GM18526 (cell line): Measurements from ENCODE around the gene NCAPH2.

ENCODE experiments used
- POLR2A ChIP-seq: IDR thresholded peaks from 3 replicates; pipeline ENCODE4 v1.6.1; 2011; ENCODE audit not compliant: insufficient read length; ENCODE audit errors: extremely low read depth

The NCAPH2 gene

GRCh38 chr22:50507991-50508884, at the start of gene NCAPH2:
Gene NCAPH2 (plus strand): TSS chr22:50508224. CDS start chr22:50508338, 114 bp downstream.
- TF ChIP-seq POLR2A: peak; percentile 83

DNA sequence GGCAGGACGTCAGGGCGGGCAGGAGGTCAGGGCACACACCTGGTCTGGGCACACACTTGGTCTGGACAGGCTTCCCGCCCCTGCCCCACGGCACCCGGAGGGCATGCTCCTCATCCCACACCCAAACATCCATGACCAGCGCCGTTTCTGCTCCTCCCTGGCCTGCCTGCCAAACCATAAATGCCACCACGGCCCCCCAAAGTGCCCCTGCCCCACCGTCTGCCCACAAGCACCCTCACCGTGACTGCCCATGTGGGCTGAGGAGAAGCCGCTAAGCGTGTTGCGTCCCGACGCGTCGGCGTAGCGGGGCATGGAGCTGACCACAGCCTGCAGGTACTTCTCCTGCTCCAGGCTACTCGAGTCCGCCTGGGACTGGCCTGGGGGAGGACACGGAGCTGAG, 49.0 kb upstream of the NCAPH2 start:
- no peak for TF ChIP-seq POLR2A

DNA sequence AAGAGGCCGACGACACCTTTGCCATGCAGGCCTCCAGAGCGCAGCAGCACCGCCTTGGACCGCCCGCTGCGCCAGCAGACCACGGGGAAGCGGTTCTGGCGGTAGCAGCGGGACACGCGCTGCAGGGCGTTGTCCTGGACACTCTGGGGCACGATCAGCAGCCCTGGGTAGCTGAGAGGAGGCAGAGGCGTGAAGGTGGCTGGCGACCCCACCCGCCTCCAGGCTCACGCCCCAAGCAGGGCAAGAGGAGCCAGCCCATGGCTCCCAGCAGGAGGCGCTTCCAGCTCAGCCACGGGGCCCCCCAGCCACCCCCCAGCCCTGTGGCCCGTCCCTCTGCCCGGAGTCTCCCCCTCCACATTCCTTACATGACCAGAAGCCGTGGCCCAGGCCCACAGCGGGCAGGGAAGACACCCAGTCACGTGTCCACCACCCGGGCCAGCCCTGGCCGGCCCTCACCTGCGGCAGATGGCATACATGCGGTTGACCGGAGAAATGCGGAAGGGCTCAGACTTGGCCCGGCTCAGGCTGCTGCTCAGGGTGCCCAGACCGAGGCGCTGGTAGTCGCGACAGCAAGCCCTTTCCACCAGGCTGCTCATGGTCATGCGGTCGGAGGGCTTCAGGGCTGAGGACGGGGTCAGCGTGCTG, 48.4 kb upstream of the NCAPH2 start:
- no peak for TF ChIP-seq POLR2A

- no peak for TF ChIP-seq POLR2A
These were observed 47.1 kb upstream of the NCAPH2 start for GRCh38 chr22:50460938-50461337.

DNA sequence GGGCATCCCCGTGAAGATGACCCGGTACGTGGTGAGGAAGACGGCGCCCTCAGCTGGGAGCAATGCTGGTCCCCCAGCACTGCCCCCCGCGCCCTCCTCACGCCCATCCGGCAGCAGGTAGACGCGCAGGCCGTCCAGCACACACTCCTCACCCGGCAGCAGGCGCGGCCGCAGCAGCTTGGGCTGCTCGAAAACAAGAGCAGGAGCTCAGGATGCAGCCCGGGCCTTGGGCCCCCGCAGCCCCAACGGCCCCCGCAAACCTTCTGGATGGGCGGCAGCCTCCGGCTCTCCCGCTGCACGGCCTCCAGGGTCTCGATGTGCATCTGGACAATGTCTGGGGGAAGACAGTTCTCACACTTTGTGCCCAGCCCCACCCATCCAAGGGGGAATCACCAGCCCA, 46.5 kb upstream of the NCAPH2 start:
- no peak for TF ChIP-seq POLR2A

DNA sequence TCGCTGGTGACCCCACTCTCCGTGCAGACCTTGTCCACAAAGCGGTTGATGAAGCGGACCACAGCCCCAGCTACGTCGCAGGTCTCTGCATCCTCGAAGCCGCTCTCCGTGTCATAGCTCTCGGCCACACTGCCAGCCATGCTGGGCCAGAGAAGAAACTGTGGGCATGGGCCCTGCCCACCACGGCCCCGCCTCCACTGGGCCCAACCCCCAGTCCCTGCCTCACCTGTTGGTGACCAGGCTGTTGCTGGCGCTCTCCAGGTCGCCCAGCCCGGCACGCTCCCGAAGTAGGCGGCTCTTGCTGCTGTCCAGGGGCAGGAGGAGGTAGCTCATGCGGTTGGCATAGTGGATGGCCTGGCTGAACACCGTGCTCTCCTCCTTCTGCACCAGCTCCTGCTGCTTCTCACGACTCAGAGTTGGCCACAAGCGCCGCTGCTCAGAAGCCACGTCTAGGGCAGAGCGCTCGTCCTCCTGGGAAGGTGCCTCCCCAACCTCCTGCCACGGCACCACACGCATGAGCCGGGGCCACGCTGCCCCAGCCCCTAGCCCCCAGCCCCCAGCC, 46.0 kb upstream of the NCAPH2 start:
- no peak for TF ChIP-seq POLR2A

- TF ChIP-seq POLR2A: no peak
These were observed 44.7 kb upstream of the NCAPH2 start for GRCh38 chr22:50463188-50463900.

DNA sequence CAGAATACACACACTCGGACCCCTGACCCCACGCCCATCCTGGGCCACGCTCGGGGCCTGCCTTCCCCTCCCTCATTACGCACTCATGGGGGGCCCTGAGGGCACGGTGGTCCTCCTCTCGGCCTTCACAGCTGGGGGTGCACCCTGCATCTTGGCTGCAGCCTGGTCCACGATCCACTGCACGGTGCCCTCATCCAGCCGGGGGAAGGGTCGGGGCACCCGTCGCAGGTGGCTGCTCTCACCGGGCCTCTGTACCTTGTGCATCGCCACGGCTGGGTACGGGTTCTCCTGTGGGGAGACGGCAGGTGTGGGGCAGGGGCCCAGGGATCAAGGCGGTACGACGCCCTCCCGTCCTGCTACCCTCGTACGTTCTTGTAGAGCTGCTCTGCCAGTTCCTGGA, 43.6 kb upstream of the NCAPH2 start:
- TF ChIP-seq POLR2A: no peak

DNA sequence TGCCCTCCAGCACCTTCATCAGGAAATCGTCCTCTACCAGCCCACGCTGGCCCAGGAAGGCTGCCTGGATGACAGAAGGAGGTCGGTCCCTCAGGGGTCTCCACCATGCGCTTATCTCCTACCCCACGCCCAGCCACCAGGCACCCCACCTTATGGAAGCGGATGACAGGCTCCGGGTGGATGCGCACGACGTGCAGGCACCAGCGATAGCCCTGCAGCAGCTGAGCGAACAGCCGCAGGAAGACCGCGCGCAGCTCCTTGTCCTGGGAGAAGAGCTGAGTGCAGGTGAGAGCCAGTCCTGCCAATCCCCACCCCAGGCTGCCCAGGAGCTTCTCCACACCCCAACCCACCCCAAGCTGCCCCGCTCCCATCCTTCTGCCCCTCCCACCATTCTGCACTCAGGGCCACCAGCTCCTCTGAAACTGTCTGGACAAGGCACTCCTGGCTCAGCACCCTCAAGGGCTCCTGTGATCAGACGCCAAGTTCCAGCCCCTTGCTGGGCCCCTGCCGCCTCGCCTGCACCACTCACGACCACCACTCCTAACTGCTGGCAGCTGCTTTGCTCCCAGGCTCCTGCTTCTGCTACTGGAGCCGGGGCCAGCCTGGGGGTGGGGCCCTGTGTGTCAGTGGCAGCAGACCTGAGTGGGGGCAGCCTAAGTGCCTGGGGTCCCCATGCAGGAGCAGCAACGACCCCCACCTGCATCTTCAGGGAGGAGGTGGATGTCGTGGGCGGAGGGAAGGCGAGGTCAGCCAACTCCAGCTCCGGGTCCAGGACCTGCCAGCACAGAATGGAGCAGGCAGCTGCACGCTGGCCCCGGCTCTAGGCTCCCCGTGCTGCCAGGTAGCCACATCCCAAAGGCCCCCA, 42.7 kb upstream of the NCAPH2 start:
- no peak for TF ChIP-seq POLR2A

- no peak for TF ChIP-seq POLR2A
These were observed 40.7 kb upstream of the NCAPH2 start for GRCh38 chr22:50467341-50467740.

DNA sequence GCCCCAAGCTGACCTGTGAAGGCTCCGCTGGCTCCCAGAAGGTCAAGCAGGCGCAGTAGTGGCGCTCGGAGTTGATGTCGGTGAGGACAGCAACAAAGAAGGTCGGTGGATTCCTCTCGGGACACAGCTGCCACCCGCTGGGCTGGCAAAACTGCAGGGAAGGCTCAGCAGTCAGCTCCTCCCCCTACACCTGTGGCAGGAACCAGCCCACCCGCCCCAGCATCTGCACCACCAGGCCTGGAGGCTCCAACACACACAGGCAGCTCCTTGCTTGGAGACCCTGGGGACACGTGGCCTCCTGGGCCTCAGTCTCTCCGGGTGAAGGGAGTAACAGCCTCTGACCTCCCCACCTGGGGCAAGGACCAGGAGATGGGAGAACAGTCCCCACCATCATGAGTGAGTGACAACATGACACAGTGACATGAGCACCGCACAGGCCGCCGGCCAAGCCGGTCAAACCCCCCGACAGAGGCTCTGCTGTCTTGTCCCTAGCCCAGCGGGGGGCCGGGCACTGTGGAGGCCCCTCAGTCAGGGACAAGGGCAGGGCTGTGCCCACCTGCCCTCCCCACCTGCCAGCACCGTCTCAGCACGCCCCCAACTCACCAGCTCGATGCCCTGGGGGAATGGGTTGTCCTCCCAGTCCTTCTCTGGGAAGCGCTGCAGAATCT, 40.1 kb upstream of the NCAPH2 start:
- no peak for TF ChIP-seq POLR2A

GRCh38 chr22:50468626-50469025, 39.4 kb upstream of the NCAPH2 start:
- no peak for TF ChIP-seq POLR2A

GRCh38 chr22:50469377-50470305, 38.4 kb upstream of the NCAPH2 start:
- peak; percentile 70 for TF ChIP-seq POLR2A
